NK-92 (cell line): Measurements from ENCODE around the gene MACF1.
"Not testable (repeated sequence)": the region's sequence is repeated elsewhere in the genome, so short reads cannot be mapped to it uniquely, and the experiment has no call there.

Experiments used
- DNase-seq: peaks from one replicate; lab custom pipeline; 2025; ENCODE audit not compliant: unreplicated experiment; lab: John Stamatoyannopoulos, UW

Gene MACF1

GRCh38 chr1:39204441-39205081 is at the start of gene MACF1:
Gene MACF1, plus strand, starts transcription at chr1:39204695. Its CDS starts 328 bp downstream, at chr1:39205023.
- DNase-seq: no peak

- DNase-seq: no peak
Observed at GRCh38 chr1:39157304-39157703, 47.2 kb upstream of the MACF1 start.

GRCh38 chr1:39158327-39159086 is 46.0 kb upstream of the MACF1 start:
- no peak for DNase-seq

GRCh38 chr1:39159224-39160036 is 45.1 kb upstream of the MACF1 start:
- no peak for DNase-seq

- no peak for DNase-seq
Observed at GRCh38 chr1:39160703-39161102, 43.8 kb upstream of the MACF1 start.

- DNase-seq: not testable (repeated sequence)
Observed at GRCh38 chr1:39161811-39162210, 42.7 kb upstream of the MACF1 start.

- DNase-seq: no peak
Observed at GRCh38 chr1:39163469-39163868, 41.0 kb upstream of the MACF1 start.

- no peak for DNase-seq
Observed at GRCh38 chr1:39164256-39164655, 40.2 kb upstream of the MACF1 start.

GRCh38 chr1:39165049-39165448 is 39.4 kb upstream of the MACF1 start:
- no peak for DNase-seq

GRCh38 chr1:39165488-39165887 is 39.0 kb upstream of the MACF1 start:
- DNase-seq: no peak

GRCh38 chr1:39167632-39168209 is 36.8 kb upstream of the MACF1 start:
- DNase-seq: no peak

GRCh38 chr1:39168301-39169080 is 36.0 kb upstream of the MACF1 start:
- DNase-seq: no peak

GRCh38 chr1:39170731-39171667 is 33.5 kb upstream of the MACF1 start:
- DNase-seq: no peak

- no peak for DNase-seq
Observed at GRCh38 chr1:39173119-39173994, 31.1 kb upstream of the MACF1 start.

- DNase-seq: no peak
Observed at GRCh38 chr1:39173995-39174380, 30.5 kb upstream of the MACF1 start.

GRCh38 chr1:39174390-39175081 is 30.0 kb upstream of the MACF1 start:
- no peak for DNase-seq

GRCh38 chr1:39177706-39178105 is 26.8 kb upstream of the MACF1 start:
- no peak for DNase-seq
